ENCODE measurements around the gene PAQR5.

PAQR5 gene

DNA sequence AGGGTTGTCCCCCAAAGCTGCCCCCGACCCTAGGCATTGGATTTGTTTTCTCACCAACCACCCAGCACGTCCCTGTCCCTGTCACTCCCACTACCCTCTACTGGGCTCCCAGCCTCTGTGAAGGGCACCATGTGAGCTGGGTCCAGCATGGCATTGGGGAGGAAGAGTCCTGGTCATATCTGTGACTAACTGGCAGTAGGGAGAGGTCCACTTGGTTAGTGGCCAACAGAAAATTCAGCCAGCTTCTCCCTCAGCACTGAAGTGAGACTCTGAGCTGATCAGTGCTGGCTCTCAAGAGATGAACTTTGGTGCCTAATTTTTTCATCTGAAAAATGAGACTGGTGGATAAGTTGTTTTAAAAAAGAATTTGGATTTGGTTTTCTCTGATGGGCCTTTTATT lies 104.1 kb downstream of the PAQR5 start:
- TF ChIP-seq POLR2A (IDR thresholded peaks at IDR 0.05; ENCODE audit: extremely low read depth, insufficient read length), result no peak
- TF ChIP-seq, protein P1, sequence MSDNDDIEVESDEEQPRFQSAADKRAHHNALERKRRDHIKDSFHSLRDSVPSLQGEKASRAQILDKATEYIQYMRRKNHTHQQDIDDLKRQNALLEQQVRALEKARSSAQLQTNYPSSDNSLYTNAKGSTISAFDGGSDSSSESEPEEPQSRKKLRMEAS (IDR thresholded peaks at IDR 0.05; ENCODE audit: low read depth, low read length), result no peak
- TF ChIP-seq, protein P2, sequence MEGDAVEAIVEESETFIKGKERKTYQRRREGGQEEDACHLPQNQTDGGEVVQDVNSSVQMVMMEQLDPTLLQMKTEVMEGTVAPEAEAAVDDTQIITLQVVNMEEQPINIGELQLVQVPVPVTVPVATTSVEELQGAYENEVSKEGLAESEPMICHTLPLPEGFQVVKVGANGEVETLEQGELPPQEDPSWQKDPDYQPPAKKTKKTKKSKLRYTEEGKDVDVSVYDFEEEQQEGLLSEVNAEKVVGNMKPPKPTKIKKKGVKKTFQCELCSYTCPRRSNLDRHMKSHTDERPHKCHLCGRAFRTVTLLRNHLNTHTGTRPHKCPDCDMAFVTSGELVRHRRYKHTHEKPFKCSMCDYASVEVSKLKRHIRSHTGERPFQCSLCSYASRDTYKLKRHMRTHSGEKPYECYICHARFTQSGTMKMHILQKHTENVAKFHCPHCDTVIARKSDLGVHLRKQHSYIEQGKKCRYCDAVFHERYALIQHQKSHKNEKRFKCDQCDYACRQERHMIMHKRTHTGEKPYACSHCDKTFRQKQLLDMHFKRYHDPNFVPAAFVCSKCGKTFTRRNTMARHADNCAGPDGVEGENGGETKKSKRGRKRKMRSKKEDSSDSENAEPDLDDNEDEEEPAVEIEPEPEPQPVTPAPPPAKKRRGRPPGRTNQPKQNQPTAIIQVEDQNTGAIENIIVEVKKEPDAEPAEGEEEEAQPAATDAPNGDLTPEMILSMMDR (IDR thresholded peaks at IDR 0.05; ENCODE audit: low read depth, low read length), result no peak
- TF ChIP-seq MYC (IDR thresholded peaks at IDR 0.05; ENCODE audit: low read depth, low read length), result no peak
- DNase-seq (ENCODE audit: low read depth), result no peak
- no peak overlapping the region for H3K4me3 ChIP-seq (ENCODE audit: low read depth, low read length)

DNA sequence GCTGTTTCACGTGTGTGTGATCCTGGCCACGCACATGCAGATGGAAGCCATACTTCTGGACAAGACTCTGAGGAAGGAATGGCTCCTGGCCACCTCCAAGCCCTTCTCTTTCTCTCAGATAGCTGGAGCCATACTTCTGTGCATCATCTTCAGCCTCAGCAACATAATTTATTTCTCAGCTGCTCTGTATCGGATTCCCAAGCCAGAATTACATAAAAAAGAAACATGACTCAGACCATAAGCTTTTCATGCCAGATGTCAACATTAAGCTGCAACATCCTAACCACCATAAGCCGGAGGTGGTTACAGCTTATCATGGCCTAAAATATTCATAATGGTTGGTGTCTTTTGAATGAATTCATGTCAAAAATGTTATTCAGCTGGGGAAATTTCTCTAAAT lies 104.9 kb downstream of the PAQR5 start:
- H3K4me3 ChIP-seq (ENCODE audit: low read depth, low read length), result no peak overlapping the region
- DNase-seq (ENCODE audit: low read depth), result no peak
- TF ChIP-seq, protein P1 (IDR thresholded peaks at IDR 0.05; ENCODE audit: low read depth, low read length), result no peak
- TF ChIP-seq, protein P2 (IDR thresholded peaks at IDR 0.05; ENCODE audit: low read depth, low read length), result no peak
- TF ChIP-seq POLR2A (IDR thresholded peaks at IDR 0.05; ENCODE audit: extremely low read depth, insufficient read length) (no peak), MYC (IDR thresholded peaks at IDR 0.05; ENCODE audit: low read depth, low read length) (no peak)

DNA sequence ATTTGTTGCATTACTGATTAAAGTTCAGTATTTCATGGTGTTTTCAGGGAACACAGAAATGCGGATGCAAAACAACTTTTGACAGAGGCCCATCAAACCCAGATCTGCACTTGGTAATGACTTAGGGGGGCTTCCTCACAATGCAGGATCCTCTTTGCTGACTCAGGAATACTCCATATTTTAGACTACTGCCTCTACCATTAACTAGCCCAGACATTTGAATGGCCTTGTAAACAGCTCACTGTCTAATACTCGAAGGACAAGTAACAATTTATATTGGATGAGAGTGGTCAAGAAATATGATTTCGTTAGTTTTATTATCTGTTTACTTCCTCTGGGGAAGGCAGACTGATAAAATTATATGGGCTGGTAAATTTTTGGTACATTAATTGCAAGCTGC lies 106.4 kb downstream of the PAQR5 start:
- TF ChIP-seq, protein P2 (IDR thresholded peaks at IDR 0.05; ENCODE audit: low read depth, low read length), result no peak
- TF ChIP-seq POLR2A (IDR thresholded peaks at IDR 0.05; ENCODE audit: extremely low read depth, insufficient read length), result no peak
- TF ChIP-seq MYC (IDR thresholded peaks at IDR 0.05; ENCODE audit: low read depth, low read length), result no peak
- TF ChIP-seq, protein P1 (IDR thresholded peaks at IDR 0.05; ENCODE audit: low read depth, low read length), result no peak

DNA sequence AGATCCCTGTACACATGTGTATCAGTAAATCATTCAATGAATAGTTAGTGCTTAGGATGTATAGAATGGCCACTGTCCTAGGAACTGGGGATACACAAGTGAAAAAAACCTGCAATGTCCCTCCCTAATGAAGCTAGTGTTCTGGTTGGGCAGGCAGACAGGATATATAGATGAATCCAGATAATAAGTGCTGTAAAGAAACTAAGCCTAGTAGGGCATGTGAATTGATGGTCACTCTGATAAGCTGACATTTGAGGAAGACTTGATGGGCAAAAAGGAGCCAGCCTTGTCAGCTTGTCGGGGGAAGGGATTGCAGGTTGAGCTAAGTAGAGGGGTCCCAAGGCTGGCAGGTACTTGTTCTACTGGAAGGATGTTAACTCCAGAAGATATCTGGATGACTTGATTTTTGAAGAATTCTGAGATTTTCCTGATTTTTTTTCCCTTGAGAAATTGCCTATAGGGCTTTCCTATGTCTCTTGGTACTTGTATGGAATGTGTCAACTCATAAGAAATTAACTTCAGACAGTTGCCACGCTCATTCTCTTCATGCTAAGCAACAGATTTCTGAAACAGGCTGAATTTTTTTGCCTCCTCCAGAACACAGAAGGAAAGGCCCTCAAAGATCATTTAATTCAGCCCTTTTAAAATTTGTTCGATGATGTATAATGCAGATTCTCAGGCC lies 109.1 kb downstream of the PAQR5 start:
- no peak for TF ChIP-seq MYC (IDR thresholded peaks at IDR 0.05; ENCODE audit: low read depth, low read length)
- TF ChIP-seq, protein P2 (IDR thresholded peaks at IDR 0.05; ENCODE audit: low read depth, low read length), result no peak
- TF ChIP-seq, protein P1 (IDR thresholded peaks at IDR 0.05; ENCODE audit: low read depth, low read length), result no peak
- DNase-seq (ENCODE audit: low read depth), result no peak
- H3K4me3 ChIP-seq (ENCODE audit: low read depth, low read length), result no peak overlapping the region

More for the DNA sequence above, 106.4 kb downstream of the PAQR5 start:
- no peak for DNase-seq (ENCODE audit: low read depth)
- no peak overlapping the region for H3K4me3 ChIP-seq (ENCODE audit: low read depth, low read length)

DNA sequence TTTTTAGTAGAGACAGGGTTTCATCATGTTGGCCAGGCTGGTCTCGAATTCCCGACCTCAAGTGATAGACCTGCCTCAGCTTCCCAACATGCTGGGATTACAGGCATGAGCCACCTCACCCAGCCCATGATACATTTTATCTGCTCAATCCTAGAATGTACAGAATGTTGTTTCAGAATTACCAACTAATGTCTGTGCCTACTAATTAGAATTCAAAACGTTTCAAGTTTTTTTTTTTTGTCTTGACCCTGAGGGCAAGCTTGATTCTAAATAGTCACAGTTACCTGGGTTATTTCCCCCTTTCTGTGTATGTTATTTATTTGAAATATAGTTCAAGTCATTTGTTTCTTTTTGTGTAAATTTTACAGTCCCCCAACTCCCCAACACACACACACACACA lies 110.1 kb downstream of the PAQR5 start:
- DNase-seq (ENCODE audit: low read depth), result no peak
- H3K4me3 ChIP-seq (ENCODE audit: low read depth, low read length), result no peak overlapping the region
- TF ChIP-seq, protein P2 (IDR thresholded peaks at IDR 0.05; ENCODE audit: low read depth, low read length), result no peak
- TF ChIP-seq POLR2A (IDR thresholded peaks at IDR 0.05; ENCODE audit: extremely low read depth, insufficient read length) (no peak), MYC (IDR thresholded peaks at IDR 0.05; ENCODE audit: low read depth, low read length) (no peak)
- TF ChIP-seq, protein P1 (IDR thresholded peaks at IDR 0.05; ENCODE audit: low read depth, low read length), result no peak

Data from NB4 (cell line).